Amniotic epithelial cell (primary cell): ENCODE measurements around the gene CELA3B.
A peak's percentile ranks its signal among the peaks of the same experiment; 100 is the strongest.
"Not testable (repeated sequence)": the region's sequence is repeated elsewhere in the genome, so short reads cannot be mapped to it uniquely, and the experiment has no call there.

Experiments used
- DNase-seq: peaks from one replicate; pipeline ENCODE4 v3.0.0-alpha.2; 2010; ENCODE audit warnings: low read depth

Gene CELA3B

GRCh38 chr1:21976703-21977239 lies at the start of gene CELA3B:
CELA3B (plus strand) TSS chr1:21977022; CDS start chr1:21977040, 18 bp downstream.
- DNase-seq = not testable (repeated sequence)

GRCh38 chr1:21927533-21928237 lies 49.1 kb upstream of the CELA3B start:
- DNase-seq = no peak

- peak; percentile 69 for DNase-seq
Measured at GRCh38 chr1:21930080-21930571, 46.7 kb upstream of the CELA3B start.

GRCh38 chr1:21930629-21931170 lies 46.1 kb upstream of the CELA3B start:
- no peak for DNase-seq

- DNase-seq = peak; percentile 85
Measured at GRCh38 chr1:21931171-21932093, 45.4 kb upstream of the CELA3B start.

- peak; percentile 92 for DNase-seq
Measured at GRCh38 chr1:21932127-21932526, 44.7 kb upstream of the CELA3B start.

GRCh38 chr1:21933397-21934248 lies 43.2 kb upstream of the CELA3B start:
- no peak for DNase-seq

- DNase-seq = peak; percentile 69
Measured at GRCh38 chr1:21935393-21935804, 41.4 kb upstream of the CELA3B start.

- no peak for DNase-seq
Measured at GRCh38 chr1:21935891-21936365, 40.9 kb upstream of the CELA3B start.

- DNase-seq = no peak
Measured at GRCh38 chr1:21936366-21937031, 40.3 kb upstream of the CELA3B start.

- no peak for DNase-seq
Measured at GRCh38 chr1:21937034-21937371, 39.8 kb upstream of the CELA3B start, which contains the start of gene HSPG2. HSPG2 (minus strand) TSS chr1:21937310; CDS start chr1:21937217, 93 bp downstream.

GRCh38 chr1:21937372-21938121 lies 39.3 kb upstream of the CELA3B start:
- peak; percentile 73 for DNase-seq

- no peak for DNase-seq
Measured at GRCh38 chr1:21938732-21939538, 37.9 kb upstream of the CELA3B start.

- DNase-seq = peak; percentile 96
Measured at GRCh38 chr1:21939650-21940374, 37.0 kb upstream of the CELA3B start.

GRCh38 chr1:21940492-21940891 lies 36.3 kb upstream of the CELA3B start:
- DNase-seq = no peak

- no peak for DNase-seq
Measured at GRCh38 chr1:21941370-21941769, 35.5 kb upstream of the CELA3B start.

- DNase-seq = no peak
Measured at GRCh38 chr1:21942464-21942863, 34.4 kb upstream of the CELA3B start.

GRCh38 chr1:21942959-21943640 lies 33.7 kb upstream of the CELA3B start:
- peak; percentile 90 for DNase-seq
